Measurements from ENCODE around the gene FAM217B.

GRCh38 chr20:59936409-59936808, 3.8 kb upstream of the FAM217B start:
- no peak for TF ChIP-seq CTCF (IDR thresholded peaks at IDR 0.05)
- TF ChIP-seq EZH2phosphoT487 (IDR thresholded peaks at IDR 0.05), result no peak
- TF ChIP-seq EZH2 (IDR thresholded peaks at IDR 0.05), result no peak

Data from neural progenitor cell (in vitro differentiated cells).